AG04449 (cell line): ENCODE results near the gene NEU2.

Experiments used
- CTCF ChIA-PET: fragments of 350-600 bp; formaldehyde crosslinking; extraction: SDS; loops from one replicate; lab custom pipeline; 2021; ENCODE audit warnings: antibody characterized with exemption; lab: Yijun Ruan, JAX
- POLR2A ChIA-PET: fragments of 400-600, 350-600 bp; formaldehyde crosslinking; extraction: SDS; loops from one replicate; lab custom pipeline; 2020; ENCODE audit warnings: antibody characterized with exemption, inconsistent platforms; lab: Yijun Ruan, JAX
- DNase-seq: peaks from one replicate; pipeline ENCODE4 v3.0.0-alpha.2; 2010; ENCODE audit warnings: low read depth, low spot score
- H3K4me3 ChIP-seq: 2 replicates; pipeline ENCODE4 v1.5.1; 2011; ENCODE audit warnings: low read depth, mild to moderate bottlenecking, control low read depth, low read length
- CTCF ChIP-seq: IDR thresholded peaks from one replicate; pipeline ENCODE4 v1.5.1; 2011; ENCODE audit warnings: mild to moderate bottlenecking, moderate library complexity, low read length, control low read depth, inconsistent platforms; ENCODE audit not compliant: insufficient read depth; ENCODE audit errors: missing control alignments

The NEU2 gene

DNA sequence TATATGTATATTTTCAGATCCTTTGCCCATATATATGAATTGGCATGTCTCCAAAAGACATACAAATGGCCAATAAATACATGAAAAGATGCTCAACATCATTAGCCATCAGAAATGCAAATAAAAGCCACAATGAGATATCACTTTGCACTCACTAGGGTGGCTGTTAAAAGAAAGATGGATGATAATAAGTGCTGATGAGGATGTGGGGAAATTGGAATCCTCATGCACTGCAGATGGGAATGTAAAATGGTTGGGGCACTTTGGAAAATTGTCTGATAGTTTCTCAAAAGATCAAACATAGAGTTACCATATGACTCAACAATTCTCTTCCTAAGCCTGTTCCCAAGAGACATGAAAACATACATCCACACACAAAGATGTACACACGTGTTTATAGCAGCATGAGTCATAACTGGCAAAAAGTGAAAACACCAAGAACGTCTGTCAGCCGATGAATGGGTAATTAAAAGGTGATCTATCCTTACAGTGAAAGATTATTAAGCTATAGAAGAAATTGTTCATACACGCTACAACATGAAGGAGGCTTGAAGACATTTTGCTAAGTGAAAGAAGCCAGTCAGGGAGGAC, 39.1 kb upstream of the NEU2 start:
- H3K4me3 ChIP-seq: no peak overlapping the region
- no peak for DNase-seq
- ChIA-PET POLR2A (no interaction called here), CTCF (no interaction called here)
- TF ChIP-seq CTCF: no peak

DNA sequence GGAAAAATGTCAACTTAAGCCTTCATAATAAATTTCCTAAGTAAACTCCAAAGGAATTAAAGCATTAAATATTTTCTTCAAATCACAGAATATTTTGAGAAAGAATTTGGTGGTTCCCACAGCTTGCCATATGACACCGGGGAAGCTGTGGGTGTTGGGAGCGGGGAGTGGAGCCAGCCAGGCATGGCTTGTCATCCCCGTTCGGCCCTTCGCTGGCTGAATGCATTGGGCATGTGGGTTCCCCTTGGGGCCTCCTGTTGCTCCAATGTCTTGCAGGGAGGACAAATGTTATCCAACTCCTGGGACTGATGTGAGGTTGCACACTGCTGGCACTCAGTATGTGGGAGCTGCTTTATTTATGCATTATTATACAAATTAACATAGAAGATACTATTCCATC, 38.0 kb upstream of the NEU2 start:
- CTCF ChIA-PET: no interaction called here
- DNase-seq: no peak
- no peak overlapping the region for H3K4me3 ChIP-seq
- TF ChIP-seq CTCF: no peak
- POLR2A ChIA-PET: no interaction called here

DNA sequence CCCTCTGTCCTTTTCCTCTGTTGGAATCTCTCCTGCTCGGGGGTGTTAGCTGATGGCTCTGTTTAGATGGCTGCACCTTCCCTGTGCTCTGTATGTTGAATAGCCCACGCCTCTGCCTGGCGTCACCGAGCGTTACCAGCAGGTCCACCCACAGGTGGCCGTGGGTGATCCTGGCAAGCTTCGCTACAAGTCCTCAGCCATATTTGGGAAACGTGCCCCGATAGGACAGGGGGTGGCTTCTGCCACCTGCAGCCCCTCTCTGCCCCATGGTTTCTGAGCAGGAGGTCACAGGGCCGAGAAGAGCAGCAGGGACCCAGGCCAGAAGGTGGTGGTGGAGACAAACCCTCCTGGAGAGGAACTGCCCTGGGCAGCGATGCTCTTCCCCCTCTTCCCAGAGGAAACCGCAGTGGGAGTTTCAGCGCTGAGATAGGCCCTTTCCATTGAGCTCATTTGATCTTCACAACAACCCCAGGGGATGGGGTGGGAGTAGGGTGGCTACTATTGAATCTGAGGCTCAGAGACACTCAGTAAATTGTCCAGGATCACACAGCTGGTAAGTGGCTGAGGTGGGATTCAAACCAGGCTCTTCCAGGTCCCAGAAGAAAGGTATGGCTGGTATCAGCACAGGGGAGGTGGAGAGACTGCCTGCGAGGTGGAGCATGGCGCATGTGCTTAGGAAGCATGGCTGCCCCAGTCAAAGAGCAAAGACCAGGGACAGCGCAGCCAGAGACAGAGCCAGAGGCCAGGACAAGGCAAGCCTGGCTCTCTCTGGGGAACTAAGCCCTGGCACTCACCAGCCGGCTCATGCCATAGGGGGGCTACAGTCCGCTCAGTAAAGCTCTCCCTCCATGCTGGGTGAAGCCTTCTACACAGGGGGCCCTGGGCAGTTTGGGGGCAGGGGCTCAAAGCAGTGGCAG, 34.5 kb upstream of the NEU2 start:
- no peak for DNase-seq
- CTCF ChIA-PET: no interaction called here
- POLR2A ChIA-PET: no interaction called here
- no peak overlapping the region for H3K4me3 ChIP-seq
- TF ChIP-seq CTCF: no peak

DNA sequence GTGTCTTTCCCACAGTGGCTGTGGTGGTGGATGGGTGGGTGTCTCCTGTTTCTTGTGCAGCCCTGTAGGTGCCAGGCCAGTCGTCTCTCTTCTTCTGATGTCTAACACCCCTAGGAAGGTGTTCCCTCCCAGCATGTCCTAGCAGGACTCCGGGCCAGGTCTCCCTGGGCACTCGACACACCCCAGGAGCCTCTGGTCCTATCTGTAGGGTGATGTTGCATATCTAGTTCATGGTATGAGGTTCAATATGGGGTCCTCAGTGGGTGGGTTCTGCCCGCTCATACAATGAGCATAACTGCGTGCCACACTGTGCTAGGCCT, 33.8 kb upstream of the NEU2 start:
- CTCF ChIA-PET: no interaction called here
- no peak for TF ChIP-seq CTCF
- POLR2A ChIA-PET: no interaction called here
- H3K4me3 ChIP-seq: no peak overlapping the region
- DNase-seq: no peak

GRCh38 chr2:232999354-232999753, 33.1 kb upstream of the NEU2 start:
- POLR2A ChIA-PET: no interaction called here

More at GRCh38 chr2:232999354-232999753, 33.1 kb upstream of the NEU2 start:
- CTCF ChIA-PET: no interaction called here
- no peak overlapping the region for H3K4me3 ChIP-seq
- no peak for TF ChIP-seq CTCF
- no peak for DNase-seq
